ENCODE measurements around the gene PPP2R1A. TPM values are rescaled to one million over a fixed set of nuclear protein-coding genes. Genes with fewer than 3 reads are reported as not detected.

The PPP2R1A gene
- total RNA-seq, 1 donor from 2014 or later = 367 TPM

GRCh38 chr19:52190487-52191293 is 838 bp downstream of the PPP2R1A start:
- no peak for TF ChIP-seq CTCF (conservative IDR thresholded peaks at IDR 0.05; ENCODE audit: low read depth, low read length)
- DNase-seq (ENCODE audit: low read depth) = no peak
- peak overlapping the region; percentile 97 for H3K4me3 ChIP-seq (ENCODE audit: low read depth, low read length)

- no peak for TF ChIP-seq CTCF (conservative IDR thresholded peaks at IDR 0.05; ENCODE audit: low read depth, low read length)
- no peak for DNase-seq (ENCODE audit: low read depth)
- H3K4me3 ChIP-seq (ENCODE audit: low read depth, low read length) = peak overlapping the region; percentile 97
Measured at GRCh38 chr19:52191389-52191788, 1.5 kb downstream of the PPP2R1A start.

GRCh38 chr19:52191951-52192350 is 2.1 kb downstream of the PPP2R1A start:
- DNase-seq (ENCODE audit: low read depth) = no peak
- TF ChIP-seq CTCF (conservative IDR thresholded peaks at IDR 0.05; ENCODE audit: low read depth, low read length) = no peak
- peak overlapping the region; percentile 97 for H3K4me3 ChIP-seq (ENCODE audit: low read depth, low read length)

- H3K4me3 ChIP-seq (ENCODE audit: low read depth, low read length) = no peak overlapping the region
- no peak for TF ChIP-seq CTCF (conservative IDR thresholded peaks at IDR 0.05; ENCODE audit: low read depth, low read length)
- no peak for DNase-seq (ENCODE audit: low read depth)
Measured at GRCh38 chr19:52196256-52196967, 6.6 kb downstream of the PPP2R1A start.

GRCh38 chr19:52197964-52198363 is 8.1 kb downstream of the PPP2R1A start:
- TF ChIP-seq CTCF (conservative IDR thresholded peaks at IDR 0.05; ENCODE audit: low read depth, low read length) = no peak
- no peak overlapping the region for H3K4me3 ChIP-seq (ENCODE audit: low read depth, low read length)
- no peak for DNase-seq (ENCODE audit: low read depth)

GRCh38 chr19:52198678-52199077 is 8.8 kb downstream of the PPP2R1A start:
- TF ChIP-seq CTCF (conservative IDR thresholded peaks at IDR 0.05; ENCODE audit: low read depth, low read length) = no peak
- DNase-seq (ENCODE audit: low read depth) = no peak
- H3K4me3 ChIP-seq (ENCODE audit: low read depth, low read length) = no peak overlapping the region
